Right lobe of liver (tissue), 6 donors: Measurements from ENCODE around the gene SEMA4C. TPM values are rescaled to one million over a fixed set of nuclear protein-coding genes. Genes with fewer than 3 reads are reported as not detected.
A peak's percentile ranks its signal among the peaks of the same experiment; 100 is the strongest.

Source experiments
- ATAC-seq, 4 donors: fragments of 200-7000 bp; cut with Tn5 transposase; one replicate each; pipeline ENCODE4 v1.9.1; 2020; ENCODE audit warnings: mild to moderate bottlenecking in 4 of 4, moderate library complexity in 4 of 4
- DNase-seq, 3 donors: peaks; one replicate each; pipeline ENCODE4 v3.0.0-alpha.2; 2020
- H3K27ac ChIP-seq, 3 donors: fragments of 200-600 bp; one replicate each; pipeline ENCODE4 v1.8.0; 2022
- H3K27me3 ChIP-seq, 2 donors: fragments of 200-600 bp; one replicate each; pipeline ENCODE4 v1.8.0; 2022
- H3K36me3 ChIP-seq, 4 donors: fragments of 200-600 bp; sonication (generic) in 1 of 4; one replicate each; pipeline versions ENCODE4 v1.5.1 to v1.8.0; 2017 to 2022; ENCODE audit warnings: control low read depth in 1 of 4
- H3K4me1 ChIP-seq, 4 donors: fragments of 200-600 bp; sonication (generic) in 1 of 4; one replicate each; pipeline versions ENCODE4 v1.5.1 to v1.8.0; 2017 to 2022; ENCODE audit warnings: control low read depth in 1 of 4
- H3K4me3 ChIP-seq, 3 donors: fragments of 200-600 bp; one replicate each; pipeline ENCODE4 v1.8.0; 2022
- H3K9me3 ChIP-seq, 4 donors: fragments of 200-600 bp; sonication (generic) in 1 of 4; one replicate each; pipeline versions ENCODE4 v1.5.1 to v1.8.0; 2017 to 2022; ENCODE audit warnings: control low read depth in 1 of 4
- POLR2A ChIP-seq: fragments of 450-650 bp; IDR thresholded peaks from one replicate; pipeline ENCODE4 v1.6.1; 2017; ENCODE audit warnings: antibody characterized with exemption, mild to moderate bottlenecking
- WGBS: methylation state at CpG from one replicate; pipeline ENCODE4 v1.1.6; 2018; ENCODE audit warnings: low coverage, low lambda C conversion rate; ENCODE audit not compliant: insufficient coverage; ENCODE audit errors: missing lambda C conversion rate; 5-methylcytosine and 5-hydroxymethylcytosine counted together
- intact Hi-C, 2 donors: fragments of 100-400 bp; cut with DNase I; formaldehyde crosslinking; loops; one replicate each; pipeline versions ENCODE4 v1.11.2 to v1.14.1; 2022
- total RNA-seq, 6 experiments: library from RNA; depleted of rRNA in 2 of 6; stranded (reverse); fragments of >200 nt in 2 of 6; fragmentation: NEBNext Ultra II Directional in 3 of 6; extraction: Animal tissue kit (Norgen Biotek cat#: 25700) in 3 of 6; gene quantifications; one replicate each; pipeline versions ENCODE4 v1.1.0 to v1.2.4, GENCODE V29; 2016 to 2023
- TF ChIP-seq, protein P1 (sequence below), 4 donors: fragments of 200-600 bp in 3 of 4; fragments of 450-650 bp in 1 of 4; IDR thresholded peaks; one replicate each; pipeline versions ENCODE4 v1.5.1 to v1.8.0; 2016 to 2022; ENCODE audit warnings: antibody characterized with exemption in 4 of 4, mild to moderate bottlenecking in 2 of 4
- donor health status: DM: no; HTN: yes; CAD: no.
- donor health status: DM: no; HTN: no; CAD: no.
- donor health status: DM: no; HTN: no; CAD: no.
- donor health status: DM: no; HTN: yes; CAD: no.
- donor health status: DM: no; HTN: yes; CAD: no.

Gene SEMA4C
- total RNA-seq, 6 experiments from 2014 or later = 11.9 to 18.9 (median 12.6) TPM

DNA sequence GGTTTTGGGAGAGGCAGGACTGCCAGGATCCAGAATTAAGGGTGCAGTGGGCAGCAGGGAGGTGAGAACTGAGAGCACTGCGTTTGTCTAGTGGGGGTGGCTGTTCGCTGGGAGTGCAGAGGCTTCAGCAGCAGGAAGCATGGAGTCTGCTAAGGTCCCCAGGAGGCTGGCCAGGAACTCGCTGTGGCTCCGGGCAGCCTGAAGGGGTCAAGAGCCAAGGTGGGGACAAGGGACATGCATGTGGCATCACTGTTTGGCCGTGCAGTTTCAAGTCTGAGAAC is 43.2 kb upstream of the SEMA4C start:
- TF ChIP-seq, protein P1, sequence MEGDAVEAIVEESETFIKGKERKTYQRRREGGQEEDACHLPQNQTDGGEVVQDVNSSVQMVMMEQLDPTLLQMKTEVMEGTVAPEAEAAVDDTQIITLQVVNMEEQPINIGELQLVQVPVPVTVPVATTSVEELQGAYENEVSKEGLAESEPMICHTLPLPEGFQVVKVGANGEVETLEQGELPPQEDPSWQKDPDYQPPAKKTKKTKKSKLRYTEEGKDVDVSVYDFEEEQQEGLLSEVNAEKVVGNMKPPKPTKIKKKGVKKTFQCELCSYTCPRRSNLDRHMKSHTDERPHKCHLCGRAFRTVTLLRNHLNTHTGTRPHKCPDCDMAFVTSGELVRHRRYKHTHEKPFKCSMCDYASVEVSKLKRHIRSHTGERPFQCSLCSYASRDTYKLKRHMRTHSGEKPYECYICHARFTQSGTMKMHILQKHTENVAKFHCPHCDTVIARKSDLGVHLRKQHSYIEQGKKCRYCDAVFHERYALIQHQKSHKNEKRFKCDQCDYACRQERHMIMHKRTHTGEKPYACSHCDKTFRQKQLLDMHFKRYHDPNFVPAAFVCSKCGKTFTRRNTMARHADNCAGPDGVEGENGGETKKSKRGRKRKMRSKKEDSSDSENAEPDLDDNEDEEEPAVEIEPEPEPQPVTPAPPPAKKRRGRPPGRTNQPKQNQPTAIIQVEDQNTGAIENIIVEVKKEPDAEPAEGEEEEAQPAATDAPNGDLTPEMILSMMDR (IDR thresholded peaks at IDR 0.05) = no peak
- no peak for TF ChIP-seq POLR2A
- DNase-seq (no peak), ATAC-seq (peak in 1 of 4 donors; percentile 13)
- 15% methylated on average over 4 of the region's 5 CpGs for WGBS
- Histone ChIP-seq H3K9me3 (no peaks in the 10 kb centered on the region), H3K36me3 (no peaks in the 10 kb centered on the region), H3K27ac (no peak overlapping the region), H3K27me3 (no peaks in the 10 kb centered on the region), H3K4me3 (no peak overlapping the region), H3K4me1 (no peaks in the 10 kb centered on the region)
- intact Hi-C loops = no loop called here

- no peak for ATAC-seq
- no peaks in the 10 kb centered on the region for H3K27me3 ChIP-seq
- intact Hi-C loops = no loop called here
- no peak overlapping the region for H3K4me3 ChIP-seq
- no peak for TF ChIP-seq POLR2A
- DNase-seq = no peak
- H3K9me3 ChIP-seq = no peaks in the 10 kb centered on the region
- 53% methylated on average over 11 of the region's 22 CpGs for WGBS
- H3K4me1 ChIP-seq = no peaks in the 10 kb centered on the region
- no peak overlapping the region for H3K27ac ChIP-seq
- no peaks in the 10 kb centered on the region for H3K36me3 ChIP-seq
Measured at GRCh38 chr2:96912346-96913116, 42.7 kb upstream of the SEMA4C start.

DNA sequence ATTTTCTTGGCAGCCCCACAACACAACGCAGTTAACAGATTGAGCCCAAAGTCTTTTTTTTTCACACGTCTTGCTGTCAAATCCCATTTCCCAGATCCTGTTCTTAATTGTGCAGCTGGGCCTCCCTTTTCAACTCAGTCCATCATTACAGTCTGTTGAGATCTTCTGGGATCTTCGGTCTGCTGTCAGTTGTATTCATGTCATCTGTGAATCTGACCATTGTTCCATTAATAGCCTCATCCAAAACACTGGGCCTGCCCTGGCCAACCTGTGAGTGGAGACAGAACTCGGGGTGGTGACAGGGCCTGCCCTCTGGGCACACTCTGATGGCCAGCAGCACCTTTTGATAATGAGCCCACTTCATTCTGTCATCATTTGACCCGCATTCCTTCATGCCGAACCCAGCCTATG is 39.7 kb upstream of the SEMA4C start:
- Histone ChIP-seq H3K27me3 (no peaks in the 10 kb centered on the region), H3K27ac (no peak overlapping the region), H3K36me3 (no peaks in the 10 kb centered on the region), H3K4me1 (no peaks in the 10 kb centered on the region), H3K9me3 (no peaks in the 10 kb centered on the region), H3K4me3 (no peak overlapping the region)
- ATAC-seq (no peak), DNase-seq (no peak)
- 62% methylated on average over 5 of the region's 6 CpGs for WGBS
- intact Hi-C loops = no loop called here
- TF ChIP-seq, protein P1 (IDR thresholded peaks at IDR 0.05) = no peak
- no peak for TF ChIP-seq POLR2A

DNA sequence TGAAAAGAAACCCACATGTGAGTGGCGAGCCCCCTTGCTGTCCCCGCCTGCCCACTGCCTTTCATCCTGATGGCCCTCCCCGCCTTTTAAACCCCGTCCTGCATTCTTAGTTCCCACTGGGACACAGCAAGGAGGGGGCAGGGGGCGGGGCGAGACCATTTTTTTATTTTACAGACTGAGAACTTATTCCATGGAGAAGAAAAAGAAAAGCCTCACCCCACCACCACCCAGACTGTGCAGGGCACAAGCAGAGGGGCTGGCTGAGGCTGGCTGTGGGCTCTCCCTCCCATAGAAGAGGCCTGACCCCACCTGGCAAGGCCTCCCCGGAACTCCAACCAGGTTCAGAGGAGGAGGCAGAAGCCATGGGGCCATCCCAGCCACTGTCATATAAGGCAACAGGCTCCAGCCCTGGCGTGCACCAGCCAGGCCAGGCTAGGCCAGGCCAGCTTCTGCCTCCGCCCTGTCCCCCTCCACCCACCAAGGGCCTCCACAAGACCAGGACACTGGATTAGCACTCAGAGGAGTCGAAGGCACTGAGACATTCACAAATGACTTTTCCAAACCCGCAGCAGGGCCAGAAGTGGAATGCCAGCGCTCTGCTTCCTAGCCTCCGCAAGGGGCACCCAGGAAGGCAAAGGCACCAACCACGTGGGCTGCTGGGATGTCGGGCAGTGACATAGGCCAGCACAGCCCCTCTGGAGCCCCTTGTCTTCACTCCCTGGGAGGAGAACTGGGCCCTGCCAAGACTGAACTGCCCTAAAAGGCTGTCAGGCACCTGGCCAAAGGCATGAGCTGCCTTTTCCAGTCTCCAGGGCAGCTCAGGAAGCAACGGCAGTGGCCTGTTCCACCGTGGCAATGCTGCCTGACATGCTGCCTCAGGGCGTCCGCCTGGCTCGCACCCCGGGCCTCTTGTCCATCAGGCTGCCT is 37.5 kb upstream of the SEMA4C start:
- DNase-seq = no peak
- no peak overlapping the region for H3K27ac ChIP-seq
- H3K9me3 ChIP-seq = no peaks in the 10 kb centered on the region
- no peaks in the 10 kb centered on the region for H3K36me3 ChIP-seq
- intact Hi-C loops = no loop called here
- TF ChIP-seq, protein P1 (IDR thresholded peaks at IDR 0.05) = no peak
- no peak for TF ChIP-seq POLR2A
- no peaks in the 10 kb centered on the region for H3K4me1 ChIP-seq
- 88% methylated on average over 6 of the region's 21 CpGs for WGBS
- H3K27me3 ChIP-seq = no peaks in the 10 kb centered on the region
- ATAC-seq = peak; percentile 43 to 63 (median 60)
- H3K4me3 ChIP-seq = no peak overlapping the region

DNA sequence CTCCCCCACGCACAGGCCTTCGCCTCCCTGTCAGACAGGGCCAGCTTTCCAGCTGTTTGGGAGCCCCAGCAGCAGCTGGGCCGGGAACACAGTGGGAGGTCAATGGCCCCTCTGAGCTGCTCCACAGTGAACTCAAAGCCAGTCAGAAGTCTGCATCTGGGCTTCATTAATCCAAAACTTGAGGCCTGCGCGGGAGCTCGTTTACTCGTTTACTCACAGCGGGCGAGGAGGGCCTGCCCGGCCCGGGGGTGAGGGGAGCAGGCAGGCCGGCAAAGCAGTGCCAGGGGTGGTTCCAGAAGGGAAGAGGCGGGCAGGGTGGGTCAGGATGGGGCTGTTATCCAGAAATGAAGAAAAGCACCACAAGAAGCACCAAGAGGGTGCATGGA is 36.8 kb upstream of the SEMA4C start:
- Histone ChIP-seq H3K36me3 (no peaks in the 10 kb centered on the region), H3K27ac (peak overlapping the region in 1 of 3 donors; percentile 33), H3K27me3 (no peaks in the 10 kb centered on the region), H3K4me3 (no peak overlapping the region), H3K9me3 (no peaks in the 10 kb centered on the region), H3K4me1 (no peaks in the 10 kb centered on the region)
- 62% methylated on average over 9 of the region's 13 CpGs for WGBS
- TF ChIP-seq, protein P1 (IDR thresholded peaks at IDR 0.05) = no peak
- TF ChIP-seq POLR2A = no peak
- intact Hi-C loops = no loop called here
- DNase-seq (no peak), ATAC-seq (peak; percentile 15 to 50 (median 38))
